Endothelial cell (in vitro differentiated cells): ENCODE results near the gene AHDC1. TPM values are rescaled to one million over a fixed set of nuclear protein-coding genes. Genes with fewer than 3 reads are reported as not detected.

Experiments
- DNase-seq: peaks from one replicate; pipeline ENCODE4 v3.0.0; 2021; ENCODE audit warnings: low spot score
- H3K27ac Mint-ChIP-seq: one replicate; pipeline ENCODE4 v1.8.0; 2021; ENCODE audit warnings: mixed read lengths, inconsistent platforms; ENCODE audit not compliant: unreplicated experiment
- H3K27me3 Mint-ChIP-seq: one replicate; pipeline ENCODE4 v1.8.0; 2021; ENCODE audit warnings: mild to moderate bottlenecking, moderate library complexity, mixed read lengths, inconsistent platforms; ENCODE audit not compliant: unreplicated experiment
- H3K36me3 Mint-ChIP-seq: one replicate; pipeline ENCODE4 v1.8.0; 2021; ENCODE audit warnings: mild to moderate bottlenecking, low read depth, mixed read lengths, inconsistent platforms; ENCODE audit not compliant: unreplicated experiment
- H3K4me1 Mint-ChIP-seq: one replicate; pipeline ENCODE4 v1.8.0; 2021; ENCODE audit warnings: mild to moderate bottlenecking, mixed read lengths, inconsistent platforms; ENCODE audit not compliant: unreplicated experiment
- H3K4me3 Mint-ChIP-seq: one replicate; pipeline ENCODE4 v1.8.0; 2021; ENCODE audit warnings: mild to moderate bottlenecking, mixed read lengths, inconsistent platforms; ENCODE audit not compliant: unreplicated experiment
- H3K9me3 Mint-ChIP-seq: one replicate; pipeline ENCODE4 v1.8.0; 2021; ENCODE audit warnings: mixed read lengths, inconsistent platforms; ENCODE audit not compliant: unreplicated experiment
- total RNA-seq: library from RNA; stranded (reverse); fragmentation: NEBNext Ultra II Directional; extraction: Animal tissue kit (Norgen Biotek cat#: 25700); gene quantifications from one replicate; pipeline ENCODE4 v1.2.1, GENCODE V29; 2021; ENCODE audit not compliant: unreplicated experiment
- TF ChIP-seq, protein P1 (sequence below): fragments of 200-600 bp; sonication (generic); IDR thresholded peaks from one replicate; pipeline ENCODE4 v1.5.0; 2021; ENCODE audit warnings: antibody characterized with exemption; ENCODE audit not compliant: unreplicated experiment

Gene AHDC1
- total RNA-seq, 1 donor from 2014 or later = 48.0 TPM

DNA sequence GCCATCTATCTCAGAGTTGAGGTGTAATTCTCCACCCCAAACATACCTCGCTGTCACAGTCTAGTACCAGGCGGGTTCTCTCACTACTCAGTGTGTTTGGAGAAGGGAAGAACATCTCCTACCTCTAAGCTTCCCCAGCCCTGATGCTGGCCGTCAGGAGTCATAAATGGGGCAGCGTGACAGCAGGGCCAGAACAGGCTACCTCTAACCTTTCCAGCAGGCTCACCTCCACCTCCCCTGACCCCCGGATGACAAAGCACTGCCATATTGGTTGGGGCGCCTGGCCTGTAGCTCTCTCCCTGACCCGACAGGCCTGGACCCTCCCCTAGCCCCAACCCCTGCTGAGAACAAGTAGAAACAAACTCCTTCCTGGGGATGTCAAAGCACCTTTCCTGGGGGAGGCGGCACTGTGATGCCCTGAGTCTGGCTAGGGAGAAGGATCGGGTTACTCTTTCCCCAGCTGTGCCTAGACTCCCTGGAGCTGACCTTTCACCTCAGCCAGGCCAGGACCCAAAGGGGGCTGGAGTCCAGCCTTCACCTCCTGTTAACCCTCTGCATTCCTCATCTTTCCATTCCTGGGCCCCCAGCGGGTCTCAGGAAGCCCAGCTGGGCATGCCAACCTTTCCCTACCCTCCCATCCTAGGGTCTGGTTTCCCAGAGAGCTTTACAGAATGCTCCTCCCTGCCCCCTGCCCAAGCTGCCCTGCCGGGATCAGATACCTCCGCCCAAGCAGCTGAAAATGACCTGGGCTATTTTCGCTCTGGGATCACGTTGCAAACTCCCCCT is 34.2 kb downstream of the AHDC1 start:
- peaks cover 12% of the 10 kb centered on the region for H3K27me3 Mint-ChIP-seq
- H3K36me3 Mint-ChIP-seq = peaks cover 9% of the 10 kb centered on the region
- H3K9me3 Mint-ChIP-seq = no peaks in the 10 kb centered on the region
- H3K27ac Mint-ChIP-seq = peak overlapping the region; percentile 33
- no peak for DNase-seq
- TF ChIP-seq, protein P1, sequence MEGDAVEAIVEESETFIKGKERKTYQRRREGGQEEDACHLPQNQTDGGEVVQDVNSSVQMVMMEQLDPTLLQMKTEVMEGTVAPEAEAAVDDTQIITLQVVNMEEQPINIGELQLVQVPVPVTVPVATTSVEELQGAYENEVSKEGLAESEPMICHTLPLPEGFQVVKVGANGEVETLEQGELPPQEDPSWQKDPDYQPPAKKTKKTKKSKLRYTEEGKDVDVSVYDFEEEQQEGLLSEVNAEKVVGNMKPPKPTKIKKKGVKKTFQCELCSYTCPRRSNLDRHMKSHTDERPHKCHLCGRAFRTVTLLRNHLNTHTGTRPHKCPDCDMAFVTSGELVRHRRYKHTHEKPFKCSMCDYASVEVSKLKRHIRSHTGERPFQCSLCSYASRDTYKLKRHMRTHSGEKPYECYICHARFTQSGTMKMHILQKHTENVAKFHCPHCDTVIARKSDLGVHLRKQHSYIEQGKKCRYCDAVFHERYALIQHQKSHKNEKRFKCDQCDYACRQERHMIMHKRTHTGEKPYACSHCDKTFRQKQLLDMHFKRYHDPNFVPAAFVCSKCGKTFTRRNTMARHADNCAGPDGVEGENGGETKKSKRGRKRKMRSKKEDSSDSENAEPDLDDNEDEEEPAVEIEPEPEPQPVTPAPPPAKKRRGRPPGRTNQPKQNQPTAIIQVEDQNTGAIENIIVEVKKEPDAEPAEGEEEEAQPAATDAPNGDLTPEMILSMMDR = no peak
- peaks cover 67% of the 10 kb centered on the region for H3K4me1 Mint-ChIP-seq
- no peak overlapping the region for H3K4me3 Mint-ChIP-seq

DNA sequence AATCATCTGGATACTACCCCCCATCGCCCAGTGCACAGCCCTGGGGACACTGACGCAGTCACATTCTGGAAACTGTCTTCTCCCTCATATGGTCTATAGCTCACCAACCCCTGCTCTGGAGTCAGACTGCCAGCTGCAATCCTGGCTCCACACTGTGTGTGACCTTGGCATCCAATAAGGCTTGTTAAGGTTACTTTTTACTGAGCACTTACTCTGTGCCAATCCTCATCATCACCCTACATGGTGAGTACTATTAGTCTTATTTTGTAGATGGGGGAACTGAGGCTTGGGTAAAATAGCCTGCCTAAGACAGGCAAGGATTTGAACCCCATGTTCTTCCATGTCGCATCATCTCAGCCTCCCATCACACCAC is 34.9 kb downstream of the AHDC1 start:
- Mint-ChIP-seq H3K4me3 (no peak overlapping the region), H3K27ac (peak overlapping the region; percentile 33)
- TF ChIP-seq, protein P1 = no peak

DNA sequence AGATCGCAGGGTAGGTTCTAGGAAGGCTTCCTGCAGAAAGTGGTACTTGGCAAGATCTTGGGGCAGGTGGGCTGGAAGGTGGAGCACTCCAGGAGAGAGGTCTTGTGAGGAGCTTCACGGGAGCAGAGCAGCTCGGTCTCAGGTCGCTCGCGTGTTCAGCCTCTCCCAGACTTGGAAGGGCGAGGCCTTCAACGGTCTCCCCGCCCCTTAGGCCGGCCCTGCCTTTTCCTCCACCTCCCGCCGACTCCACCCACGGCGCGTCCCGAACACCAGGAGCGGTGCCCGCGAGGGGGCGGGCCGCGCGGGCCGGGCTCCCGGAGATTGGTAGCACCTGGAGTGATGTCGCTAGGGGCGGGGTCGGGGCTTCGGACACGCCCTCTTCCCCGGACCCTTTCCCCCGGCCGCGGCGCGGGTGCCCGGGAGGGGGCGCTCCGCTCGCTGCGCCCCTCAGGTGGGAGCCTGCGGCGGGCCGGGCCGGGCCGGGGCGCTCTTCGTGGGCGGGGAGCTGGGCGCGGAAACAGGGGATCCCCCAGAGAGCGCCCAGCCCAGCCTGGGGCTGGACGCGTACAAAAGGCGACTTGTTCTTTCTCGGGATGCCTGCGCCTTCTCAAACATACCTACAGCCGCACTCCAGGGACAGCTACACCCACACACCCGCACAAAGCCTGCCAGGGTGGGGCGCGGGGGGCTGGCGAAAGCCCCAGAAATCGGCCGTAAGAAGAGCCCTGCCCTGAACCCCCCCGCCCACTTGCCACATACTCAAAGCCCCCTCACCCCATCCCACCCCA is 35.5 kb downstream of the AHDC1 start:
- H3K4me1 Mint-ChIP-seq = peaks cover 60% of the 10 kb centered on the region
- TF ChIP-seq, protein P1 = peak; percentile 91

More for the DNA sequence above, 34.9 kb downstream of the AHDC1 start:
- H3K4me1 Mint-ChIP-seq = peaks cover 62% of the 10 kb centered on the region
- no peak for DNase-seq
- no peaks in the 10 kb centered on the region for H3K9me3 Mint-ChIP-seq
- peaks cover 16% of the 10 kb centered on the region for H3K27me3 Mint-ChIP-seq
- peaks cover 9% of the 10 kb centered on the region for H3K36me3 Mint-ChIP-seq

DNA sequence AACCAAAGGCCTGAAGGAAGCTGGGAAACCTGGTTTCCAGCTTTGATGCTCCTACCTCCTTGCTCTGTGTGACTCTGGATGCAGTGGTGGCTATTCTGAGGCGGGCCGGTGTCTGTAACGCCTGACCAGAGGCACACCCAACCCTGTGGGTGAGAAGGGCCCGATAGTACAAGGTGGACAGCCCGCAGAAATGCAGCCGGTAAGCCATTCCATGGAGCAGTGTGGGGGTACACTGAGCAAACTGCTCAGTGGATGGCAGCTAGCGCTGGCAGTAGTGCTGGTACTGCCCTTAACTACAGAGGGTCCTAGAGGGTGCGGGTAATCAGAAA is 36.0 kb downstream of the AHDC1 start:
- peak overlapping the region; percentile 74 for H3K4me3 Mint-ChIP-seq
- H3K27ac Mint-ChIP-seq = peak overlapping the region; percentile 43
- TF ChIP-seq, protein P1 = no peak
- H3K9me3 Mint-ChIP-seq = no peaks in the 10 kb centered on the region
- no peak for DNase-seq
- peaks cover 60% of the 10 kb centered on the region for H3K4me1 Mint-ChIP-seq
- peaks cover 5% of the 10 kb centered on the region for H3K36me3 Mint-ChIP-seq
- H3K27me3 Mint-ChIP-seq = peaks cover 13% of the 10 kb centered on the region

More for the DNA sequence above, 35.5 kb downstream of the AHDC1 start:
- H3K27me3 Mint-ChIP-seq = peaks cover 13% of the 10 kb centered on the region
- H3K9me3 Mint-ChIP-seq = no peaks in the 10 kb centered on the region
- H3K36me3 Mint-ChIP-seq = peaks cover 5% of the 10 kb centered on the region
- peak overlapping the region; percentile 43 for H3K27ac Mint-ChIP-seq
- DNase-seq = peak; percentile 88
- peak overlapping the region; percentile 74 for H3K4me3 Mint-ChIP-seq

- no peak overlapping the region for H3K4me3 Mint-ChIP-seq
- TF ChIP-seq, protein P1 = no peak
- peaks cover 16% of the 10 kb centered on the region for H3K27me3 Mint-ChIP-seq
- no peaks in the 10 kb centered on the region for H3K9me3 Mint-ChIP-seq
- peaks cover 5% of the 10 kb centered on the region for H3K36me3 Mint-ChIP-seq
- H3K27ac Mint-ChIP-seq = no peak overlapping the region
- H3K4me1 Mint-ChIP-seq = peaks cover 57% of the 10 kb centered on the region
- DNase-seq = no peak
These were observed 36.8 kb downstream of the AHDC1 start for GRCh38 chr1:27567146-27567526.
